Epithelial cell of esophagus (primary cell): ENCODE results near the gene PDZRN3.

Experiments used
- DNase-seq: peaks from one replicate; pipeline ENCODE4 v3.0.0; 2010; ENCODE audit warnings: low read depth
- H3K4me3 ChIP-seq: 2 replicates; pipeline ENCODE4 v1.5.1; 2011; ENCODE audit warnings: mild to moderate bottlenecking, low read length, control low read depth
- CTCF ChIP-seq: IDR thresholded peaks from 2 replicates; pipeline ENCODE4 v1.5.1; 2011; ENCODE audit warnings: low read depth, mild to moderate bottlenecking, low read length, control low read depth, inconsistent platforms; ENCODE audit not compliant: insufficient read depth; ENCODE audit errors: missing control alignments

The PDZRN3 gene

GRCh38 chr3:73427048-73427706, 197.6 kb downstream of the PDZRN3 start:
- H3K4me3 ChIP-seq: no peak overlapping the region
- no peak for TF ChIP-seq CTCF
- no peak for DNase-seq

GRCh38 chr3:73426606-73427005, 198.1 kb downstream of the PDZRN3 start:
- no peak for TF ChIP-seq CTCF
- no peak for DNase-seq
- no peak overlapping the region for H3K4me3 ChIP-seq

- DNase-seq: no peak
- no peak for TF ChIP-seq CTCF
- no peak overlapping the region for H3K4me3 ChIP-seq
These were observed 201.6 kb downstream of the PDZRN3 start for GRCh38 chr3:73423116-73423515.

- DNase-seq: no peak
- H3K4me3 ChIP-seq: no peak overlapping the region
- no peak for TF ChIP-seq CTCF
These were observed 202.2 kb downstream of the PDZRN3 start for GRCh38 chr3:73422571-73422970.

- no peak overlapping the region for H3K4me3 ChIP-seq
- no peak for TF ChIP-seq CTCF
- DNase-seq: no peak
These were observed 204.8 kb downstream of the PDZRN3 start for GRCh38 chr3:73419942-73420341.

- no peak overlapping the region for H3K4me3 ChIP-seq
- no peak for TF ChIP-seq CTCF
- peak; percentile 65 for DNase-seq
These were observed 205.4 kb downstream of the PDZRN3 start for GRCh38 chr3:73419179-73419803.

- no peak overlapping the region for H3K4me3 ChIP-seq
- TF ChIP-seq CTCF: no peak
- no peak for DNase-seq
These were observed 206.1 kb downstream of the PDZRN3 start for GRCh38 chr3:73418681-73419080.
